K562 (cell line): ENCODE data around the gene SLC25A29. TPM values are rescaled to one million over a fixed set of nuclear protein-coding genes. Genes with fewer than 3 reads are reported as not detected.
A peak's percentile ranks its signal among the peaks of the same experiment; 100 is the strongest.

ENCODE experiments used
- ATAC-seq: fragments of 200-7000 bp; cut with Tn5 transposase; 3 replicates; pipeline ENCODE4 v1.9.1; 2020; ENCODE audit warnings: moderate library complexity
- BruUV-seq: library from RNA; stranded (reverse); fragments of 400-500 nt; replicated peaks from 2 replicates; lab custom pipeline; 2021; lab: Mats Ljungman, UMichigan
- CTCF ChIA-PET: fragments of 300-600 bp; formaldehyde crosslinking; extraction: SDS; loops from one replicate; lab custom pipeline; 2021; ENCODE audit warnings: low intra/inter-chr PET ratio; lab: Yijun Ruan, JAX
- POLR2A ChIA-PET: fragments of 300-600, 350-650 bp; sonication (Branson Sonifier 250); formaldehyde crosslinking; extraction: SDS; loops from one replicate; lab custom pipeline; 2021; ENCODE audit warnings: antibody characterized with exemption, inconsistent platforms; lab: Yijun Ruan, JAX
- DNase-seq, 4 experiments: peaks; one replicate each; pipeline versions ENCODE4 v3.0.0 to v3.0.0-alpha.2; 2011 to 2018; ENCODE audit warnings: low spot score in 3 of 4, mixed read lengths in 3 of 4; ENCODE audit errors: extremely low read depth in 1 of 4
- FAIRE-seq: peaks from 2 replicates; lab custom pipeline; 2011; peaks lifted over from hg19 to GRCh38; lab: Jason Lieb, UNC
- H2AFZ ChIP-seq: 2 replicates; pipeline ENCODE4 v1.6.0; 2011; ENCODE audit warnings: low read depth, low read length, control low read depth, inconsistent platforms
- H3K27ac ChIP-seq: fragments of 200-600 bp; 3 replicates; pipeline ENCODE4 v1.8.0; 2011; ENCODE audit warnings: low read depth, mild to moderate bottlenecking, control low read depth, inconsistent platforms, low read length, moderate library complexity, mixed read lengths; ENCODE audit errors: extremely low read depth
- H3K27me3 ChIP-seq, 2 experiments: fragments of 300-600 bp in 1 of 2; 2 replicates in 1 of 2; 3 replicates in 1 of 2; pipeline versions ENCODE4 v1.6.0 to v1.8.0; 2011; ENCODE audit warnings: inconsistent platforms in 2 of 2, low read length in 2 of 2, mild to moderate bottlenecking in 1 of 2, mixed read lengths in 1 of 2, moderate library complexity in 1 of 2; ENCODE audit not compliant: control insufficient read depth in 2 of 2, insufficient read depth in 2 of 2
- H3K36me3 ChIP-seq: fragments of 300-600 bp; 3 replicates; pipeline ENCODE4 v1.8.0; 2011; ENCODE audit warnings: mild to moderate bottlenecking, low read length, inconsistent platforms; ENCODE audit not compliant: control insufficient read depth, insufficient read depth
- H3K4me1 ChIP-seq, 2 experiments: fragments of 200-600 bp in 1 of 2; replicated peaks in 1 of 2; 2 replicates in 1 of 2; 3 replicates in 1 of 2; pipeline versions ENCODE4 v1.5.1 to v1.8.0; 2011; ENCODE audit warnings: inconsistent platforms in 2 of 2, low read length in 2 of 2, mild to moderate bottlenecking in 1 of 2, mixed read lengths in 1 of 2, moderate library complexity in 1 of 2; ENCODE audit not compliant: control insufficient read depth in 2 of 2, insufficient read depth in 2 of 2
- H3K4me2 ChIP-seq: 2 replicates; pipeline ENCODE4 v1.6.1; 2011; ENCODE audit warnings: low read length, control low read depth, inconsistent platforms, mixed read lengths; ENCODE audit not compliant: insufficient read depth
- H3K4me3 ChIP-seq: fragments of 200-600 bp; sonication (generic), shearing (Covaris generic); 2 replicates; pipeline ENCODE4 v1.5.1; 2016; ENCODE audit warnings: control low read depth, inconsistent platforms
- H3K79me2 ChIP-seq: fragments of 200-600 bp; 3 replicates; pipeline ENCODE4 v1.8.0; 2011; ENCODE audit warnings: low read length, inconsistent platforms; ENCODE audit not compliant: control insufficient read depth, insufficient read depth
- H3K9ac ChIP-seq, 2 experiments: 2 replicates each; pipeline versions ENCODE4 v1.6.0 to v1.6.1; 2011; ENCODE audit warnings: low read depth in 2 of 2, low read length in 2 of 2, control low read depth in 1 of 2, inconsistent platforms in 1 of 2, mild to moderate bottlenecking in 1 of 2, mixed read lengths in 1 of 2; ENCODE audit not compliant: insufficient read depth in 1 of 2
- H3K9me1 ChIP-seq: one replicate; pipeline ENCODE4 v1.6.0; 2011; ENCODE audit warnings: inconsistent platforms, mild to moderate bottlenecking, low read length, moderate library complexity; ENCODE audit not compliant: control insufficient read depth, insufficient read depth
- H3K9me3 ChIP-seq: replicated peaks from 2 replicates; pipeline ENCODE4 v1.5.1; 2011; ENCODE audit warnings: low read depth, low read length, inconsistent platforms; ENCODE audit not compliant: control insufficient read depth, insufficient read depth
- H4K20me1 ChIP-seq: replicated peaks from 2 replicates; pipeline ENCODE4 v1.6.1; 2011; ENCODE audit warnings: low read length, inconsistent platforms, mixed read lengths; ENCODE audit not compliant: control insufficient read depth, insufficient read depth
- FOXK2 ChIP-seq, 2 experiments: fragments of 450-650 bp; IDR thresholded peaks in 1 of 2; conservative IDR thresholded peaks in 1 of 2; 2 replicates each; pipeline ENCODE4 v1.6.1; 2016; ENCODE audit warnings: low read depth in 2 of 2, mild to moderate bottlenecking in 1 of 2
- L3MBTL2 ChIP-seq: fragments of 450-650 bp; IDR thresholded peaks from 2 replicates; pipeline ENCODE4 v1.6.1; 2016; ENCODE audit warnings: mild to moderate bottlenecking, moderate library complexity
- NR4A1 ChIP-seq, 2 experiments: fragments of 250-450 bp in 1 of 2; fragments of 450-650 bp in 1 of 2; sonication (Bioruptor Pico) in 1 of 2; IDR thresholded peaks; 2 replicates each; pipeline versions ENCODE4 v1.4.0 to v1.6.1; 2016 to 2020; ENCODE audit warnings: mild to moderate bottlenecking in 2 of 2, missing compliant biosample characterization in 1 of 2, missing genetic modification characterization in 1 of 2, moderate library complexity in 1 of 2
- PHB2 ChIP-seq: fragments of 450-650 bp; IDR thresholded peaks from 2 replicates; pipeline ENCODE4 v1.6.1; 2017; ENCODE audit warnings: low read depth
- SPI1 ChIP-seq: IDR thresholded peaks from 2 replicates; pipeline ENCODE4 v1.6.1; 2011; ENCODE audit warnings: low read depth, low read length, control low read depth, borderline replicate concordance
- SREBF1 ChIP-seq: fragments of 150-350 bp; IDR thresholded peaks from 2 replicates; pipeline ENCODE4 v1.6.1; 2014; ENCODE audit warnings: antibody characterized with exemption, low read depth, low read length, borderline replicate concordance
- TAF9B ChIP-seq: fragments of 450-650 bp; IDR thresholded peaks from 2 replicates; pipeline ENCODE4 v1.6.1; 2018; ENCODE audit warnings: mild to moderate bottlenecking; ENCODE audit not compliant: partially characterized antibody
- ZNF699 ChIP-seq: fragments of 250-450 bp; sonication (Bioruptor Pico); IDR thresholded peaks from 2 replicates; pipeline ENCODE4 v1.8.0; 2021; ENCODE audit warnings: mild to moderate bottlenecking, moderate library complexity; ENCODE audit not compliant: insufficient replicate concordance
- WGBS: fragments of 100-300 bp; shearing (Covaris generic); methylation state at CpG from one replicate; pipeline ENCODE4 v1.1.6; 2016; ENCODE audit warnings: low coverage, mixed read lengths; ENCODE audit not compliant: insufficient coverage; ENCODE audit errors: missing lambda C conversion rate; 5-methylcytosine and 5-hydroxymethylcytosine counted together
- in situ Hi-C: fragments of 300-500 bp; cut with MboI; formaldehyde crosslinking; loops from 4 replicates; pipeline ENCODE4 v1.15.0; 2018; ENCODE audit warnings: inconsistent platforms, mixed read lengths
- intact Hi-C: fragments of 100-400 bp; cut with micrococcal nuclease; formaldehyde crosslinking; loops from 2 replicates; pipeline ENCODE4 v1.14.2; 2022
- polyA plus RNA-seq, 8 experiments: library from polyadenylated mRNA; depleted of rRNA in 4 of 8; stranded (reverse) in 5 of 8; unstranded in 3 of 8; fragments of >200 nt; fragmentation: Nextera tagmentation in 2 of 8; fragmentation: Illumina TruSeq in 1 of 8; extraction: Ambion mirVana in 2 of 8; extraction: Trizol in 1 of 8; gene quantifications; 2 replicates each; pipeline versions ENCODE4 v1.2.1 to v1.2.3, GENCODE V29; 2011 to 2014; ENCODE audit warnings: inconsistent platforms in 1 of 8, missing spikeins in 1 of 8
- total RNA-seq, 7 experiments: library from RNA; depleted of rRNA in 6 of 7; stranded (reverse); fragments of >200 nt in 6 of 7; fragmentation: Illumina TruSeq in 2 of 7; extraction: Trizol in 2 of 7; gene quantifications; 2 replicates each; pipeline versions ENCODE4 v1.2.1 to v1.2.3, GENCODE V29; 2011 to 2021; ENCODE audit warnings: low replicate concordance in 1 of 7
- TF ChIP-seq, protein P1 (sequence below): fragments of 450-650 bp; IDR thresholded peaks from 2 replicates; pipeline ENCODE4 v1.7.1; 2018; ENCODE audit warnings: mild to moderate bottlenecking, low read depth; ENCODE audit not compliant: partially characterized antibody
- TF ChIP-seq, protein P2 (sequence below): fragments of 450-650 bp; conservative IDR thresholded peaks from 2 replicates; pipeline ENCODE4 v1.6.1; 2016; ENCODE audit warnings: missing genetic modification characterization, low read depth, mild to moderate bottlenecking, missing compliant biosample characterization, moderate library complexity
- TF ChIP-seq, protein P3 (sequence below): sonication (generic); formaldehyde crosslinking; IDR thresholded peaks from 2 replicates; pipeline ENCODE4 v1.5.0; 2020; ENCODE audit warnings: missing genetic modification reagents
- TF ChIP-seq, protein P4 (sequence below), 2 experiments: fragments of 450-650 bp; conservative IDR thresholded peaks; 2 replicates each; pipeline ENCODE4 v1.6.1; 2017; ENCODE audit warnings: mild to moderate bottlenecking in 2 of 2, moderate library complexity in 2 of 2

Gene SLC25A29
- total and polyA plus RNA-seq, 9 of the 15 experiments (the other 6 are each of a cell fraction or from before 2014, with no cell fraction given) = 0.07 to 17.5 (median 4.8) TPM

DNA sequence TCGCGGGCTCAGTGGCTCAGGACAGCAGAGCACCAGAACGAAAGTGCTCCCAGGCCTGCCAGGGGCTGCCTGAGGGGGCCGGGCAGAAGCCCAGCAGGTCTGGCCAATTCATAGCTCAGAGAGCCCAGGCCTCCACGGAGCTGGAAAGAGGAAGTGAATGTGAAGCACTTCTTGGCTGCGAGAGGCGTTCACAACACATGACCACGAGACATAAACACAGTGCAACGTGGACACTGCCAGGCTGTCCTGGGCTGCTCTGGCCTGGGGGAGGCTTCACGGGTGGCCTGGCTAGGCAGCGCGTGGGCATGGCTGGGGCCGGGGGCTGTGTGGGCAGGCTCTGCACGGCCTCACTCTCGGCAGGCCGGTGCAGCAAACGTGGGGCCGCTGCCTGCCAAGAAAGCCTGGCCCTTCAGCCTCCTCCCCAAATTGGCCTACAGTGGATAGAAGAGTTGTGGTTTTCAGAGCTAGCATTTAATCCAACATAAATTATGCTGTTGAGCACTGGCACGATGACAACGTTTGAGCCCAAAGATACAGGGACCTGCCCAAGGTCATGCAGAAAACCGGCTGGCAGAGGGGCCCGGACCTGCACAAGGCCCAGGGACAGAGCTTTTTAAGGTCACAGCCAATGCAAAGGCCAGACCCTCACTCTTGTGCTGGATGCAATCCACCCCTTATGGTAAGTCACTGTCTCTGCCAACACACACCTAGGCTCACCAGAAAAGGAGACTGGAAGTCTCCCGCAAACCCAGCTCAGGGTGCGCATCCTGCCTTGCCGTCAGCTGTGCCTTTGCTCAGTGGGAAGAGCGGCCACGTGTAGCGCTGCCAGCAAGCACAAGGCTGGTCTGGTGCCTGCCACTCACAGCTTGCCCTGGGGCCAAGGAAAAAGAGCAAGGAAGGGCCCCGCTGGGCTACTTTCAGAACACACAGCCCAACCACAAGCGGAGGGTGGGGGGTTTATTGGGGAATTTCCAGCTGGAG lies 8.6 kb downstream of the SLC25A29 start:
- no peak overlapping the region for H3K4me2 ChIP-seq
- WGBS = 51% methylated on average over 24 of the region's 30 CpGs
- DNase-seq = peak in 1 of 4 experiments; percentile 33
- TF ChIP-seq, protein P1, sequence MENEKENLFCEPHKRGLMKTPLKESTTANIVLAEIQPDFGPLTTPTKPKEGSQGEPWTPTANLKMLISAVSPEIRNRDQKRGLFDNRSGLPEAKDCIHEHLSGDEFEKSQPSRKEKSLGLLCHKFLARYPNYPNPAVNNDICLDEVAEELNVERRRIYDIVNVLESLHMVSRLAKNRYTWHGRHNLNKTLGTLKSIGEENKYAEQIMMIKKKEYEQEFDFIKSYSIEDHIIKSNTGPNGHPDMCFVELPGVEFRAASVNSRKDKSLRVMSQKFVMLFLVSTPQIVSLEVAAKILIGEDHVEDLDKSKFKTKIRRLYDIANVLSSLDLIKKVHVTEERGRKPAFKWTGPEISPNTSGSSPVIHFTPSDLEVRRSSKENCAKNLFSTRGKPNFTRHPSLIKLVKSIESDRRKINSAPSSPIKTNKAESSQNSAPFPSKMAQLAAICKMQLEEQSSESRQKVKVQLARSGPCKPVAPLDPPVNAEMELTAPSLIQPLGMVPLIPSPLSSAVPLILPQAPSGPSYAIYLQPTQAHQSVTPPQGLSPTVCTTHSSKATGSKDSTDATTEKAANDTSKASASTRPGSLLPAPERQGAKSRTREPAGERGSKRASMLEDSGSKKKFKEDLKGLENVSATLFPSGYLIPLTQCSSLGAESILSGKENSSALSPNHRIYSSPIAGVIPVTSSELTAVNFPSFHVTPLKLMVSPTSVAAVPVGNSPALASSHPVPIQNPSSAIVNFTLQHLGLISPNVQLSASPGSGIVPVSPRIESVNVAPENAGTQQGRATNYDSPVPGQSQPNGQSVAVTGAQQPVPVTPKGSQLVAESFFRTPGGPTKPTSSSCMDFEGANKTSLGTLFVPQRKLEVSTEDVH = no peak
- no peak for TF ChIP-seq TAF9B
- TF ChIP-seq, protein P2, sequence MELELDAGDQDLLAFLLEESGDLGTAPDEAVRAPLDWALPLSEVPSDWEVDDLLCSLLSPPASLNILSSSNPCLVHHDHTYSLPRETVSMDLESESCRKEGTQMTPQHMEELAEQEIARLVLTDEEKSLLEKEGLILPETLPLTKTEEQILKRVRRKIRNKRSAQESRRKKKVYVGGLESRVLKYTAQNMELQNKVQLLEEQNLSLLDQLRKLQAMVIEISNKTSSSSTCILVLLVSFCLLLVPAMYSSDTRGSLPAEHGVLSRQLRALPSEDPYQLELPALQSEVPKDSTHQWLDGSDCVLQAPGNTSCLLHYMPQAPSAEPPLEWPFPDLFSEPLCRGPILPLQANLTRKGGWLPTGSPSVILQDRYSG (tag) = 0 out of 2 replicates have a peak, but pooled peaks have one; percentile 38
- TF ChIP-seq SPI1 = peak; percentile 99
- no peak for TF ChIP-seq SREBF1
- TF ChIP-seq, protein P3, sequence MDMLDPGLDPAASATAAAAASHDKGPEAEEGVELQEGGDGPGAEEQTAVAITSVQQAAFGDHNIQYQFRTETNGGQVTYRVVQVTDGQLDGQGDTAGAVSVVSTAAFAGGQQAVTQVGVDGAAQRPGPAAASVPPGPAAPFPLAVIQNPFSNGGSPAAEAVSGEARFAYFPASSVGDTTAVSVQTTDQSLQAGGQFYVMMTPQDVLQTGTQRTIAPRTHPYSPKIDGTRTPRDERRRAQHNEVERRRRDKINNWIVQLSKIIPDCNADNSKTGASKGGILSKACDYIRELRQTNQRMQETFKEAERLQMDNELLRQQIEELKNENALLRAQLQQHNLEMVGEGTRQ (CRISPR knock-in tag) = peak; percentile 15; the same call in 1 of the 2 replicates
- TF ChIP-seq, protein P4, sequence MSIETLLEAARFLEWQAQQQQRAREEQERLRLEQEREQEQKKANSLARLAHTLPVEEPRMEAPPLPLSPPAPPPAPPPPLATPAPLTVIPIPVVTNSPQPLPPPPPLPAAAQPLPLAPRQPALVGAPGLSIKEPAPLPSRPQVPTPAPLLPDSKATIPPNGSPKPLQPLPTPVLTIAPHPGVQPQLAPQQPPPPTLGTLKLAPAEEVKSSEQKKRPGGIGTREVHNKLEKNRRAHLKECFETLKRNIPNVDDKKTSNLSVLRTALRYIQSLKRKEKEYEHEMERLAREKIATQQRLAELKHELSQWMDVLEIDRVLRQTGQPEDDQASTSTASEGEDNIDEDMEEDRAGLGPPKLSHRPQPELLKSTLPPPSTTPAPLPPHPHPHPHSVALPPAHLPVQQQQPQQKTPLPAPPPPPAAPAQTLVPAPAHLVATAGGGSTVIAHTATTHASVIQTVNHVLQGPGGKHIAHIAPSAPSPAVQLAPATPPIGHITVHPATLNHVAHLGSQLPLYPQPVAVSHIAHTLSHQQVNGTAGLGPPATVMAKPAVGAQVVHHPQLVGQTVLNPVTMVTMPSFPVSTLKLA (conservative IDR thresholded peaks at IDR 0.05) = peak; percentile 59 to 83
- peak; percentile 61 for TF ChIP-seq L3MBTL2
- TF ChIP-seq PHB2 = no peak
- TF ChIP-seq NR4A1 (CRISPR knock-in tag; IDR thresholded peaks at IDR 0.05) = no peak
- no peak for TF ChIP-seq NR4A1 (tag; IDR thresholded peaks at IDR 0.05)
- peak; percentile 81 to 87; a peak in 2 of 4 replicates for TF ChIP-seq FOXK2 (conservative IDR thresholded peaks at IDR 0.05 in 1 of 2, IDR thresholded peaks at IDR 0.05 in 1 of 2; ENCODE audit: low read depth in 2 of 2)
- no peak for TF ChIP-seq ZNF699 (CRISPR knock-in tag)

More for the DNA sequence above, 8.6 kb downstream of the SLC25A29 start:
- Histone ChIP-seq H3K79me2 (no peaks in the 10 kb centered on the region), H3K27ac (peak overlapping the region; percentile 2; the same call in 1 of the 3 replicates), H3K9ac (peak overlapping the region in 1 of 2 experiments; percentile 85; a peak in 2 of 4 replicates), H3K9me3 (no peaks in the 10 kb centered on the region), H3K36me3 (no peaks in the 10 kb centered on the region), H3K4me1 (peaks cover 6 to 26% of the 10 kb centered on the region in 2 experiments; a peak in 4 of 5 replicates), H2AFZ (no peak overlapping the region), H3K4me3 (no peak overlapping the region), H3K9me1 (no peaks in the 10 kb centered on the region), H4K20me1 (no peaks in the 10 kb centered on the region), H3K27me3 (no peaks in the 10 kb centered on the region)
- intact Hi-C loops = no loop called here
- in situ Hi-C loops = no loop called here
- BruUV-seq = no TSS peak
- ChIA-PET POLR2A (interaction anchor here (0.7 to 1.4 kb wide), 3 partner anchors 12 to 48 kb away, joined by 3 to 4 read pairs (median 3); no protein-coding TSS in a partner anchor), CTCF (no interaction called here)
- ATAC-seq = peak; percentile 77
- no peak for FAIRE-seq
